HG03045 (cell line): ENCODE measurements around the gene EVA1C.
"Not testable (repeated sequence)": the region's sequence is repeated elsewhere in the genome, so short reads cannot be mapped to it uniquely, and the experiment has no call there.

Experiments
- ATAC-seq: cut with Tn5 transposase; IDR thresholded peaks from one replicate; pipeline ENCODE4 v1.9.1; 2021; ENCODE audit warnings: mild to moderate bottlenecking, moderate library complexity; ENCODE audit not compliant: unreplicated experiment

Gene EVA1C

GRCh38 chr21:32494934-32495709, 82.6 kb downstream of the EVA1C start:
- no peak for ATAC-seq

DNA sequence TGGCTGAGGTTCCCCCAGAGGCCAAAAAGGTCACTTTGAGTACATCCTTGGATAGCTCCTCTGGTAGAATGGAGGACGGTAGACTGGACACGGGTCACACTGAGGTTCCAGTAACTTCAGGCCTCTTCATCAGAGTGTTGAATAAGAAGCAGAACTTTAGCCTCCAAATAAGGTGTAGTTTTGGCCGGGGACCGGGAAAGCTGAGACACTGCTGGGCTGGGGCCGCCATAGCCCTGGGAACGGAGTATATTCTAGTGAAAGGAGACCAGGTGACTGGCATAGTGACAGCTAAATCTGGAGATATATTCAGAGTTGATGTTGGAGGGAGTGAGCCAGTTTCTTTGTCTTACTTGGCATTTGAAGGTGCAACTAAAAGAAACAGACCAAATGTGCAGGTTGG, 84.1 kb downstream of the EVA1C start:
- no peak for ATAC-seq

DNA sequence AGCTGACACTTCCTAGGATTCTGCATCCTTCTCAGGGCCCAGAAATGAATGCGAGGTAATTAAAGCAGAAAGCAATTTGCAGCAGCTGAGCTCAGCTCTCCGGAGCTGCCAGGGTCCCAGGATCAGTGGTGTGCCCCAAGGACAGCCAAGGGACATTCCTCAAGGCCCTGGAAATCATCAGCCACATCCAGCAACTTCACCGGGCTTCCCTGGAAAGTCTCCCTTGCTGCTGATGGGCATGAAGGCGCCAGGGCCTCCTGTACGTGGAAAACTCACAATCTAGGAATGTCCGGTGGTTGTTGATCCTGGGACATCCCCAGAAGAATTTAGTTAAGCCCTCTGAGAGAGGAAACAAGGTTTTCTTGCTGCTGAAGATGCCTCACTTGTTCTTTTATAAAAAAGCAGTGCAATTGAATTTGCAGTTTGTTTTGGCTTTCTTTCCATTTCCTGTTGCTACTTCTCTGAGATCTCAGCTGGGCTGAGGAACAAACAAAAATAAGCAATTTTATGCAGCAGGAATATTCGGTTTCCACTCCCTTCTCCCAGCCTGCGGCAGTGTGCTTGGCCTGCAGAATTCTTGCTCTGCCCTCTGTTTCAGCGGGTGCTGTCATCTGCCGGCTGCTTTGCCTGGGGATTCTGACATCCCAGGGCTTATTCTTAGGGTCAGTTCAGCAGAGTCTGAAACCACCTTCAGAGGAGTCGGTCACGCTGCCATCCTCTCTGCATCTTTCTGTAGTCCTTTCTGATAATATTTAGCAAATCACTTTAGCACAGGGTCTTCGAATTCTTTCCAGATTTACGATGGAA, 86.9 kb downstream of the EVA1C start:
- no peak for ATAC-seq

DNA sequence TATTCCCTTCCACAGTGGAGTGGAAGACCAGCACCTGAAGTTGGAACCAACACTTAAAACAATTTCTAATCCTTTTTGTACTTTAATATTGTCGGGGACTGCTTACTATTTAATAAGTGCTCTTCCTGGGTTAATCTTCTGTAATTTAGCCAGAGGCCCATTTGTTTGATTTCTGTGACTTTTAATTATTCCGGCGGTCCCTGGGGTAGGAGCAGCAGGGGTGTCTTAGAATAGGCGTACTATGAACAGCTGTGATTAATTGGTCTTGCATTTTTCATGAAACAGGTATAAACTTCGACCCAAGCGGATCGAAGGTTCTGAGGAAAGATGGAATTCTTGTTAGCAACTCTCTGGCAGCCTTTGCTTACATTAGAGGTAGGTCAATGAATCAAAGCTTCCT, 91.1 kb downstream of the EVA1C start:
- ATAC-seq = not testable (repeated sequence)

GRCh38 chr21:32505767-32506166, 93.3 kb downstream of the EVA1C start:
- ATAC-seq = not testable (repeated sequence)

DNA sequence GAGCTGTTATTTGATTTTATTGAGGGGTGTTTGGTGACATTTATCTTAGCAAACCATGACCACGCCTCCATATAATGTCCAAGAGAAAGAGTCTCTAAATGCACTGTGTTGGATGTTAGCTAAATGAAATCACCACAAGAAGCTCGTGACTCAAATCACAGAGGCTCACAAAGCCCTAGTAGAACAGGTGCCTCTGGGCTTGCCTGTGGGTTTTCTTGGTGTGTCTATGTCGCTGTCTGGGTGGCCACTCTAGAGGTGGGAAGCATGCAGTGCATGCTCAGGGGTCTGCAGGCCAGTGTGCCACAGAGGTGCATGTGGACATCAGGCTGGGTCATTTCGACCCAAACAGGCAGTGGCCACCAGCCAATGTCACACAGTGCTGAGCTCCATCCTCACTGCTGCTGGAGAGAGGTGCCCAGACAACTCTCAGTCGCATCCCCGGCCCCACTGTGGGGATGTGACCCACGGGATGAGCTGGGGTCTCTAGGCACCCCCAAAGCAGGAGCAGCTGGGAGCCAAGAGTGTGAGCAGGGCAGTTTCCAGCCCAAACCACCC, 94.0 kb downstream of the EVA1C start:
- ATAC-seq = not testable (repeated sequence)

DNA sequence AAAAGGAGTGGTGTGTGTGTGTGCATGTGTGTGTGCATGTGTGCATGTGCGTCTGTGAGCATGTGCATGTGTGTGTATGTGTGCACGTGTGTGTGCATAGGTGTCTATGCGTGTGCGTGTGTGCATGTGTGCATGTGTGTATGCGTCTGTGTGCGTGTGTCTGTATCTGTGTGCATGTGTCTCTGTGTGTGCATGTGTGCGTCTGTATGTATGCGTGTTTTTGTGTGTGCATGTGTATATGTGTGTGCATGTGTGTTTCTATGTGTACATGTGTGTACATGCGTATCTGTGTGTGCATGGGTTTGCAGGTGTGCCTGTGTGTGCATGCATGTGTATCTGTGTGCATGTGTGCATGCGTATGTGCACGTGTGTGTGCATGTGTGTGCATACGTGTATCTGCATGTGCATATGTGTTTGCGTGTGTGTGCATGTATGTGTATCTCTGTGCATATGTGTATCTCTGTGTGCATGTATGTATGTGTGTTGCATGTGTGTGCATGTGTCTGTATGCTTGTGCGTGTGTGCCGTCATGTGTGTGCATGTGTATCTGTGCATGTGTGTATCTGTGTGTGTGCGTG, 94.9 kb downstream of the EVA1C start:
- no peak for ATAC-seq

DNA sequence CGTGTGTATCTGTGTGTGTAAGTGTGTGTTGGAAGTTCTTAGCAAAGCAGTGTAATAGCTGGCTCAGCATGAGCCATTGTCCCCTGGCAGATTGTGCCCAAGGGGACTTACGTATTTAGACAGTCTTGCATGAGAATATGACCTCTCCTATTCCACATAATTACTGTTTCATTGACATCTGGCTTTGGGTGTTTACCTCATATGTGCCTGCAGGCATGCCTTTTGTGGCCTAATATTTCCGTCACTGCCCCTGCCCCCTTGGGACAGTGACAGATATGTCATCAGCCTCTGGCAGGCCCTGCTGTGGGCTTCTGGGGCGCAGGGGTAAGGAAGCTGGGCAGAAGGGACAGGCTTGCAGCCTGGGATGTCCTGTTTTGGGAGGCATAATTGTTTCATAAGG, 95.5 kb downstream of the EVA1C start:
- not testable (repeated sequence) for ATAC-seq

- no peak for ATAC-seq
Measured at GRCh38 chr21:32508558-32508957, 96.1 kb downstream of the EVA1C start.

DNA sequence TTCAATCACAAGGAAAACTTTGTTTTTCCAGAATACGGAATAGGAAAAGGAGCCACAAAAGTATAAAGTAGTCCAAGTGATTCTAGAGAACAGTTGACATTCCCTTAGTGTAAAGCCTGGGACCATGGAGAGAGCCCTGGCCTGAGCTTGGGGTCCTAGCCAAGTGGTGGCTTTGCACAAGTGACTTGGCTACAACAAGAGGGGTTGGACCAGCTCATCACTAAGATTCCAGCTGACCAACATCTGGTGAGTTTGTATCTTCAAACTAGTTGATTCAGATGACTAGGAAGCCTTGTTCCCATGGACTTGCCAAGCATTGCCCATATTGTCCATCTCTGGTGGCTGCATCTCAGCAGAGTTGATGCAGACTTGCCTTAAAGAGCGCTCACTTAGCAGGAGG, 96.5 kb downstream of the EVA1C start:
- not testable (repeated sequence) for ATAC-seq

- no peak for ATAC-seq
Measured at GRCh38 chr21:32514275-32515055, 102.0 kb downstream of the EVA1C start.

GRCh38 chr21:32515874-32516273, 103.4 kb downstream of the EVA1C start:
- ATAC-seq = no peak

GRCh38 chr21:32516756-32517649, 104.5 kb downstream of the EVA1C start:
- no peak for ATAC-seq

DNA sequence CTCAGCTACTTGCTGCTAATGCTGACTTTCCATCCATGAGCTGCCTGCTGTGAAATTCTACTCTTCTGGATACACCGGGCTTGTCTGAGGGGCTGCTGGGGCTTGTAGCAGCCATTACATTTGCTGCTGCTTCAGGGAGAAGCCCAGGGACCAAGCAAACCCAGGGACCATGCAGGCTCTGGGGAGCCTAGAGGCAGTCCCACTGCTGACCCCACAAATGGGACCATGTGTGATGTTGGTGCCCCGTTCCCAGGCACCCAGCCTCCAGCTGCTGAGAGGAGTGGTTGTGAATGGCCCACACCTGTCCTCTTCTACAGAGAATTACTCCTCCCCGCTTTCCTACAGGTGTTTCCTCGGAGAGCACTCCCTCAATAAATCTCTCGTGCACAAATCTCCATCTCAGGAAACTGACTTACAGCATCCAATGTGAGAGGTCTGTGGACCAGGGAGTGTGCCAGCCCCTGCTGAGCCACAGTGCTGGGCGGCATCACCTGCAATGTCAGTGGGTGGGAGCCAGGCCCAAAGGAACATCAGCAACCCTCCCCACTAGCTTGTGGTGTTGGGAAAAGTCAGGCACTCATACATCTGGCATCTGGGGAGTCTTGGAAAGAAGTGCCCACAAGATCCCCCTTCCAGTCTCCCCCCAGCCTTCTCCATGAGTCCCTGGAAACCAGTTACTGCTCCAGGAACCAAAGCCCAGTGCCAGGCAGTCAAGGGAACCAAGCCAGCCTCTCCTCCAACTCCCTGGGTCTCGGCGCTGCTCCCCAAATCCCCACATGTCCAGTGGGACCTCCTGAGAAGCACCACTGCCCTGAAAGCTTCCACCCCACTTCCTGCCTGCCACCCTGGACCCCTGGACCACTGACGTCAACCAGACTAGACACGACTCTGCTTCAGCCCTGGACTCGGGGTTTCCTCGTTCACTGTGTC, 107.7 kb downstream of the EVA1C start:
- no peak for ATAC-seq

DNA sequence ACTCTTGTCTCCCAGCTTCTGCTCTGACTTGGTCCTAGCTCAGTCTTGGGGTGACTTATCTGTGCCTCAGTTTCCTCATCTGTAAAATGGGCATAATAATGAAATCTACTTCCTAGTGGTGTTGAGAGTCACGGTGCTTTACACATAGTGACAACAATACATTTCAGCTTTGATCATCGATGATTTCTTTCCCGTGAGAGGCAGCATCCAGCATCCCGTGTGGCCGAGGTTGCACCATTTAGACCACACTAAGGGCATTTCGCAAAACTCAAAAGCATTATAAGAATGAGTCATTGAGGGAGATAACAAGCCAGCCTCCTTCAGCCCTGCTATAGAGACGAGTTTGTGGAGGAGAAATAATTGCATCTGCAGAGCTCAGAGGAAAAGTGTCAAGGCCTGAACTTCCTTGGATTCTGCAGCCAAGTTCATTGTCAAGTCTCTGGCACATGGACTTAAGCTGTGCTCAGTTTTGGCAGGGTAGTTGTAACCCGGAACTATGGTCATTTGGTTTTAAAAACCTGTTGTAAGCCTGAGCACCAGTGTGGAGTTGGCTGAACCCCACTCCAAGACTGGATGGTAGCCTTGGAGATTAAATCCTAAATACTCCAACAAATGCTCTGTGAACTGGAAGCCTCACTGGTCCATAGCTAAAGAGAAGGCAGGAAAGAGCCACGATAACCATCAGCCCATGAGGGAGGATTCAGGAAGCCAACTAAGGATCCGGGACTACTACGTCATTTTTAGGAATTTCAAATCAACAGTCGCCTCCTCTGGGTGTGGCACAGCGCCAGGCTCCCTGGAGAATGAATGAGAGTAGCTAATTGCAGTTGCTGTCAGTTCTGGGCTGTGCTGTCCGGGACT, 108.6 kb downstream of the EVA1C start:
- ATAC-seq = no peak

GRCh38 chr21:32521736-32522355, 109.3 kb downstream of the EVA1C start:
- no peak for ATAC-seq

DNA sequence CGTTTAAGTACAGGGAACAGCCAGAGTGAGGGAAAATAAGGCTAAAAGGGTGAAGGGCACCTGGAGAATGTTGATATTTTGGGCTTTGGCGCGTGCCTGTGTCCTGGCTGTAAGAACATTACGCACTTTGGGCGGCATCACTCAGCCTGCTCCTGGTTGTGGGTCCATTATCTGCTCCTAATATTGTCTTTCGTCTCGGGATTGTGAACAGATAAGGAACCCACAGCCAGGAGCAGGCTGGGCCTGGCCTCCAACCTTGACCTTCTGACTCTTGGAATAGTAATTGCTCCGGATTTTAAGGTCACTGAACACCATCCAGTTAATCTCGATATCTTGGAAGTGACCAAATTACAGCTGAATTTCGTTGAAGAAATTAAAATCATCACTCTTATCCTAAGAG, 111.0 kb downstream of the EVA1C start:
- ATAC-seq = no peak
